ENCODE results near the gene ROBO4. TPM values are rescaled to one million over a fixed set of nuclear protein-coding genes. Genes with fewer than 3 reads are reported as not detected.

The ROBO4 gene
- total and polyA plus RNA-seq, 9 of the 15 experiments (the other 6 are each of a cell fraction or from before 2014, with no cell fraction given), result not detected

GRCh38 chr11:124880290-124880611, 17.4 kb downstream of the ROBO4 start:
- Histone ChIP-seq H4K20me1 (replicated peaks; ENCODE audit: control insufficient read depth, insufficient read depth, low read length) (0 out of 2 replicates have a peak, but pooled peaks cover 3% of the 10 kb centered on the region), H3K79me2 (ENCODE audit: control insufficient read depth, insufficient read depth, low read length) (no peaks in the 10 kb centered on the region), H3K27me3 (ENCODE audit: control insufficient read depth in 2 of 2, insufficient read depth in 2 of 2, low read length in 2 of 2) (peaks cover 3 to 70% of the 10 kb centered on the region in 2 experiments; a peak in 4 of 5 replicates), H3K36me3 (ENCODE audit: control insufficient read depth, insufficient read depth, low read length) (no peaks in the 10 kb centered on the region), H2AFZ (ENCODE audit: low read depth, low read length) (no peak overlapping the region), H3K4me3 (no peak overlapping the region), H3K4me2 (ENCODE audit: insufficient read depth, low read length) (no peak overlapping the region), H3K4me1 (replicated peaks in 1 of 2; ENCODE audit: control insufficient read depth in 2 of 2, insufficient read depth in 2 of 2, low read length in 2 of 2) (peaks cover 7 to 33% of the 10 kb centered on the region in 2 experiments; a peak in 4 of 5 replicates), H3K9me3 (replicated peaks; ENCODE audit: control insufficient read depth, insufficient read depth, low read depth, low read length) (no peaks in the 10 kb centered on the region), H3K9ac (ENCODE audit: insufficient read depth in 1 of 2, low read depth in 2 of 2, low read length in 2 of 2) (peak overlapping the region in 1 of 2 experiments; percentile 71; a peak in 2 of 4 replicates), H3K9me1 (ENCODE audit: control insufficient read depth, insufficient read depth, low read length) (no peaks in the 10 kb centered on the region), H3K27ac (ENCODE audit: extremely low read depth, low read depth, low read length) (no peak overlapping the region)
- intact Hi-C loops (cut with micrococcal nuclease), result no loop called here
- CTCF ChIA-PET (ENCODE audit: low intra/inter-chr PET ratio), result no interaction called here
- POLR2A ChIA-PET, result no interaction called here
- no peak for FAIRE-seq
- no peak for ATAC-seq
- TF ChIP-seq ZKSCAN8 (CRISPR knock-in tag; IDR thresholded peaks at IDR 0.05), result no peak
- no peak for TF ChIP-seq MCM7 (IDR thresholded peaks at IDR 0.05)
- TF ChIP-seq E2F5 (CRISPR knock-in tag; IDR thresholded peaks at IDR 0.05), result no peak
- WGBS (ENCODE audit: insufficient coverage, low coverage, missing lambda C conversion rate), result under 1% methylated on average over 10 of the region's 10 CpGs
- in situ Hi-C loops (cut with MboI), result no loop called here
- no peak for DNase-seq (ENCODE audit: extremely low read depth in 1 of 4, low spot score in 3 of 4)
- no TSS peak for BruUV-seq (replicated peaks)

- Histone ChIP-seq H3K4me3 (no peak overlapping the region), H3K27ac (ENCODE audit: extremely low read depth, low read depth, low read length) (no peak overlapping the region), H3K4me1 (replicated peaks in 1 of 2; ENCODE audit: control insufficient read depth in 2 of 2, insufficient read depth in 2 of 2, low read length in 2 of 2) (peaks cover 4 to 27% of the 10 kb centered on the region in 2 experiments; a peak in 4 of 5 replicates), H3K27me3 (ENCODE audit: control insufficient read depth in 2 of 2, insufficient read depth in 2 of 2, low read length in 2 of 2) (peaks cover 5 to 70% of the 10 kb centered on the region in 2 experiments; a peak in 4 of 5 replicates), H2AFZ (ENCODE audit: low read depth, low read length) (no peak overlapping the region), H3K9ac (ENCODE audit: insufficient read depth in 1 of 2, low read depth in 2 of 2, low read length in 2 of 2) (peak overlapping the region in 1 of 2 experiments; percentile 71; a peak in 2 of 4 replicates), H3K9me3 (replicated peaks; ENCODE audit: control insufficient read depth, insufficient read depth, low read depth, low read length) (no peaks in the 10 kb centered on the region), H3K79me2 (ENCODE audit: control insufficient read depth, insufficient read depth, low read length) (no peaks in the 10 kb centered on the region), H4K20me1 (replicated peaks; ENCODE audit: control insufficient read depth, insufficient read depth, low read length) (0 out of 2 replicates have a peak, but pooled peaks cover 3% of the 10 kb centered on the region), H3K4me2 (ENCODE audit: insufficient read depth, low read length) (no peak overlapping the region), H3K9me1 (ENCODE audit: control insufficient read depth, insufficient read depth, low read length) (no peaks in the 10 kb centered on the region), H3K36me3 (ENCODE audit: control insufficient read depth, insufficient read depth, low read length) (no peaks in the 10 kb centered on the region)
- POLR2A ChIA-PET, result no interaction called here
- no peak for TF ChIP-seq TBP (optimal IDR thresholded peaks at IDR 0.05; ENCODE audit: low read depth, low read length)
- no peak for TF ChIP-seq HNRNPK (IDR thresholded peaks at IDR 0.05; ENCODE audit: low read depth, low read length, poor library complexity, severe bottlenecking)
- TF ChIP-seq TCFL5 (CRISPR knock-in tag; conservative IDR thresholded peaks at IDR 0.05), result no peak
- TF ChIP-seq SNRNP70 (optimal IDR thresholded peaks at IDR 0.05; ENCODE audit: low read depth, low read length), result no peak
- no peak for TF ChIP-seq ZNF583 (CRISPR knock-in tag; IDR thresholded peaks at IDR 0.05)
- no peak for TF ChIP-seq ZBTB43 (CRISPR knock-in tag; IDR thresholded peaks at IDR 0.05)
- TF ChIP-seq ZBTB34 (CRISPR knock-in tag; IDR thresholded peaks at IDR 0.05), result no peak
- TF ChIP-seq E2F3 (CRISPR knock-in tag; IDR thresholded peaks at IDR 0.05), result no peak
- no peak for TF ChIP-seq ZNF140 (CRISPR knock-in tag; IDR thresholded peaks at IDR 0.05)
- CTCF ChIA-PET (ENCODE audit: low intra/inter-chr PET ratio), result no interaction called here
- BruUV-seq (replicated peaks), result no TSS peak
- in situ Hi-C loops (cut with MboI), result no loop called here
- intact Hi-C loops (cut with micrococcal nuclease), result no loop called here
- WGBS (ENCODE audit: insufficient coverage, low coverage, missing lambda C conversion rate), result 5% methylated on average over 10 of the region's 16 CpGs
- peak in 1 of 4 experiments; percentile 13 for DNase-seq (ENCODE audit: extremely low read depth in 1 of 4, low spot score in 3 of 4)
- no peak for FAIRE-seq
- ATAC-seq, result no peak
Measured at GRCh38 chr11:124879493-124880289, 18.0 kb downstream of the ROBO4 start.

All from K562 (cell line).